PC-3 (cell line): ENCODE measurements around the gene GPC6.

Experiments
- EZH2 ChIP-seq: fragments of 300-600 bp; sonication (generic); IDR thresholded peaks from one replicate; pipeline ENCODE4 v1.6.1; 2017; ENCODE audit warnings: antibody characterized with exemption, mild to moderate bottlenecking, low read length; ENCODE audit not compliant: unreplicated experiment
- TF ChIP-seq, protein P1 (sequence below): fragments of 300-600 bp; sonication (generic); conservative IDR thresholded peaks from 2 replicates; pipeline ENCODE4 v1.5.1; 2017; ENCODE audit warnings: antibody characterized with exemption, low read depth, mild to moderate bottlenecking, low read length

- TF ChIP-seq EZH2, result no peak
- TF ChIP-seq, protein P1, sequence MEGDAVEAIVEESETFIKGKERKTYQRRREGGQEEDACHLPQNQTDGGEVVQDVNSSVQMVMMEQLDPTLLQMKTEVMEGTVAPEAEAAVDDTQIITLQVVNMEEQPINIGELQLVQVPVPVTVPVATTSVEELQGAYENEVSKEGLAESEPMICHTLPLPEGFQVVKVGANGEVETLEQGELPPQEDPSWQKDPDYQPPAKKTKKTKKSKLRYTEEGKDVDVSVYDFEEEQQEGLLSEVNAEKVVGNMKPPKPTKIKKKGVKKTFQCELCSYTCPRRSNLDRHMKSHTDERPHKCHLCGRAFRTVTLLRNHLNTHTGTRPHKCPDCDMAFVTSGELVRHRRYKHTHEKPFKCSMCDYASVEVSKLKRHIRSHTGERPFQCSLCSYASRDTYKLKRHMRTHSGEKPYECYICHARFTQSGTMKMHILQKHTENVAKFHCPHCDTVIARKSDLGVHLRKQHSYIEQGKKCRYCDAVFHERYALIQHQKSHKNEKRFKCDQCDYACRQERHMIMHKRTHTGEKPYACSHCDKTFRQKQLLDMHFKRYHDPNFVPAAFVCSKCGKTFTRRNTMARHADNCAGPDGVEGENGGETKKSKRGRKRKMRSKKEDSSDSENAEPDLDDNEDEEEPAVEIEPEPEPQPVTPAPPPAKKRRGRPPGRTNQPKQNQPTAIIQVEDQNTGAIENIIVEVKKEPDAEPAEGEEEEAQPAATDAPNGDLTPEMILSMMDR, result no peak
Measured at GRCh38 chr13:93776936-93777335, 550.3 kb downstream of the GPC6 start.
